ENCODE data around the gene ZBTB7C.

GRCh38 chr18:48133671-48134251 is 275.4 kb downstream of the ZBTB7C start:
- TF ChIP-seq CTCF (conservative IDR thresholded peaks at IDR 0.05; ENCODE audit: low read depth, low read length) (no peak), EZH2 (IDR thresholded peaks at IDR 0.05; ENCODE audit: borderline replicate concordance, low read depth, low read length, poor library complexity, severe bottlenecking) (no peak)
